ENCODE data around the gene A2M. TPM values are rescaled to one million over a fixed set of nuclear protein-coding genes. Genes with fewer than 3 reads are reported as not detected.

A2M gene
- total RNA-seq, 1 experiment from 2014 or later = 1.2 TPM

DNA sequence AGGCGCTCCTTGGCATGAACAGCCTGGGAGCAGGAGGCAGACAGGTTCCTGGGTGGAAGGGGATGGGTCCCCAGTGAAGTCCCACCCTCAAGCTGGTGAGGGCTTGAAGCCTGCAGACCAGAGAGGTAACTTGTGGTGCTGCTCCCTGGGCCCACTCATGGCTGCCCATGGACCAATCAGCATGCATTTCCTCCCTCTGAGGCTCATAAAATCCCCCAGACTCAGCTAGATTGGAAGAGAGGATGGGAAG lies 50.2 kb downstream of the A2M start:
- Histone ChIP-seq H2BK12ac (ENCODE audit: insufficient read length, low read depth, low read length) (no peak overlapping the region), H4K5ac (ENCODE audit: insufficient read length, low read depth, low read length) (no peak overlapping the region), H3K23me2 (ENCODE audit: insufficient read length, low read depth, low read length, poor library complexity, severe bottlenecking) (peaks cover 5% of the 10 kb centered on the region), H2BK15ac (ENCODE audit: low read depth, low read length) (no peak overlapping the region), H2BK5ac (ENCODE audit: insufficient read length, low read length) (no peak overlapping the region), H3K56ac (ENCODE audit: insufficient read length, low read depth, low read length) (no peak overlapping the region), H2AK5ac (ENCODE audit: insufficient read length, low read length) (no peak overlapping the region), H3K18ac (ENCODE audit: insufficient read length, low read depth, low read length) (no peak overlapping the region), H4K20me1 (ENCODE audit: control insufficient read depth, insufficient read depth, insufficient read length) (no peaks in the 10 kb centered on the region), H3K9ac (ENCODE audit: extremely low read depth, insufficient read length, low read length) (no peak overlapping the region), H2AFZ (ENCODE audit: low read length) (no peak overlapping the region), H3K4ac (ENCODE audit: low read depth, low read length) (no peak overlapping the region), H3K79me1 (ENCODE audit: insufficient read depth, low read depth, low read length, poor library complexity, severe bottlenecking) (no peaks in the 10 kb centered on the region), H4K91ac (ENCODE audit: insufficient read length, low read depth, low read length) (no peak overlapping the region), H3K9me3 (ENCODE audit: control insufficient read depth, low read depth, low read length) (no peaks in the 10 kb centered on the region), H2BK20ac (ENCODE audit: low read depth, low read length, poor library complexity, severe bottlenecking) (no peak overlapping the region), H4K8ac (replicated peaks; ENCODE audit: insufficient read length, low read depth, low read length) (no peak overlapping the region), H3K79me2 (ENCODE audit: insufficient read depth, low read length) (no peaks in the 10 kb centered on the region), H3K4me1 (ENCODE audit: insufficient read depth, low read length) (peaks cover 4% of the 10 kb centered on the region; the same call in 1 of the 2 replicates), H3T11ph (ENCODE audit: low read length) (no peak overlapping the region), H3K23ac (ENCODE audit: insufficient read length, low read depth, low read length) (no peak overlapping the region), H3K14ac (ENCODE audit: insufficient read depth, low read length) (no peak overlapping the region), H3K4me2 (ENCODE audit: insufficient read depth, insufficient read length, low read length) (peak overlapping the region; percentile 48), H3K27me3 (ENCODE audit: insufficient read depth, low read length) (no peaks in the 10 kb centered on the region), H2BK120ac (ENCODE audit: low read depth, low read length, poor library complexity, severe bottlenecking) (no peak overlapping the region), H3K27ac (ENCODE audit: insufficient read length, low read depth, low read length) (no peak overlapping the region)
- no CpG with 5 or more reads among the region's 1 CpG for WGBS (ENCODE audit: extremely low coverage, insufficient read length, low lambda C conversion rate)
- H3K4me3 Mint-ChIP-seq = peak overlapping the region; percentile 80 to 86
- DNase-seq = no peak
- peaks cover 19 to 20% of the 10 kb centered on the region in 2 experiments for H3K4me1 Mint-ChIP-seq
- H3K27ac Mint-ChIP-seq = no peak overlapping the region
- no peaks in the 10 kb centered on the region for H3K9me3 Mint-ChIP-seq
- TF ChIP-seq, protein P1, sequence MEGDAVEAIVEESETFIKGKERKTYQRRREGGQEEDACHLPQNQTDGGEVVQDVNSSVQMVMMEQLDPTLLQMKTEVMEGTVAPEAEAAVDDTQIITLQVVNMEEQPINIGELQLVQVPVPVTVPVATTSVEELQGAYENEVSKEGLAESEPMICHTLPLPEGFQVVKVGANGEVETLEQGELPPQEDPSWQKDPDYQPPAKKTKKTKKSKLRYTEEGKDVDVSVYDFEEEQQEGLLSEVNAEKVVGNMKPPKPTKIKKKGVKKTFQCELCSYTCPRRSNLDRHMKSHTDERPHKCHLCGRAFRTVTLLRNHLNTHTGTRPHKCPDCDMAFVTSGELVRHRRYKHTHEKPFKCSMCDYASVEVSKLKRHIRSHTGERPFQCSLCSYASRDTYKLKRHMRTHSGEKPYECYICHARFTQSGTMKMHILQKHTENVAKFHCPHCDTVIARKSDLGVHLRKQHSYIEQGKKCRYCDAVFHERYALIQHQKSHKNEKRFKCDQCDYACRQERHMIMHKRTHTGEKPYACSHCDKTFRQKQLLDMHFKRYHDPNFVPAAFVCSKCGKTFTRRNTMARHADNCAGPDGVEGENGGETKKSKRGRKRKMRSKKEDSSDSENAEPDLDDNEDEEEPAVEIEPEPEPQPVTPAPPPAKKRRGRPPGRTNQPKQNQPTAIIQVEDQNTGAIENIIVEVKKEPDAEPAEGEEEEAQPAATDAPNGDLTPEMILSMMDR (conservative IDR thresholded peaks at IDR 0.05) = no peak
- H3K36me3 Mint-ChIP-seq (ENCODE audit: insufficient read depth in 1 of 3, low read depth in 3 of 3) = no peaks in the 10 kb centered on the region
- peaks cover 2% of the 10 kb centered on the region for H3K27me3 Mint-ChIP-seq (ENCODE audit: low read depth)

Data from H9 (cell line).